ES-I3 (cell line): ENCODE measurements around the gene GLUL.

Source experiments
- H3K36me3 ChIP-seq: 2 replicates; pipeline ENCODE4 v1.6.1; 2013; ENCODE audit warnings: mild to moderate bottlenecking, low read length, control low read depth, moderate library complexity; ENCODE audit not compliant: insufficient read depth
- H3K4me1 ChIP-seq: 2 replicates; pipeline ENCODE4 v1.6.1; 2013; ENCODE audit warnings: mild to moderate bottlenecking, control low read depth, low read length; ENCODE audit not compliant: insufficient read depth
- H3K9ac ChIP-seq: 2 replicates; pipeline ENCODE4 v1.6.1; 2013; ENCODE audit warnings: low read depth, mild to moderate bottlenecking, low read length, moderate library complexity
- H3K9me3 ChIP-seq: 2 replicates; pipeline ENCODE4 v1.6.1; 2013; ENCODE audit warnings: mild to moderate bottlenecking, low read length, moderate library complexity; ENCODE audit not compliant: control insufficient read depth, insufficient read depth

The GLUL gene

GRCh38 chr1:182391362-182392049 is at the start of gene GLUL:
Gene GLUL, minus strand, starts transcription at chr1:182391790. Its CDS starts 3,053 bp downstream, at chr1:182388737.
- peaks cover 22% of the 10 kb centered on the region for H3K36me3 ChIP-seq
- H3K9ac ChIP-seq: peak within 1 kb of the TSS; percentile 84
- no peaks in the 10 kb centered on the region for H3K9me3 ChIP-seq
- peaks cover 5% of the 10 kb centered on the region; the same call in 1 of the 2 replicates for H3K4me1 ChIP-seq

- H3K36me3 ChIP-seq: no peaks in the 10 kb centered on the region; the same call in 1 of the 2 replicates
- peaks cover 6% of the 10 kb centered on the region; the same call in 1 of the 2 replicates for H3K9me3 ChIP-seq
- H3K4me1 ChIP-seq: no peaks in the 10 kb centered on the region
- H3K9ac ChIP-seq: no peak overlapping the region
Observed at GRCh38 chr1:182438326-182438725, 46.7 kb upstream of the GLUL start.

- peaks cover 6% of the 10 kb centered on the region; the same call in 1 of the 2 replicates for H3K9me3 ChIP-seq
- H3K36me3 ChIP-seq: no peaks in the 10 kb centered on the region; the same call in 1 of the 2 replicates
- H3K9ac ChIP-seq: no peak overlapping the region
- no peaks in the 10 kb centered on the region for H3K4me1 ChIP-seq
Observed at GRCh38 chr1:182433580-182433979, 42.0 kb upstream of the GLUL start.

GRCh38 chr1:182431278-182431677 is 39.7 kb upstream of the GLUL start:
- Histone ChIP-seq H3K36me3 (no peaks in the 10 kb centered on the region), H3K9ac (no peak overlapping the region), H3K4me1 (no peaks in the 10 kb centered on the region), H3K9me3 (no peaks in the 10 kb centered on the region)

GRCh38 chr1:182430263-182431068 is 38.9 kb upstream of the GLUL start:
- Histone ChIP-seq H3K9ac (no peak overlapping the region), H3K4me1 (no peaks in the 10 kb centered on the region), H3K36me3 (no peaks in the 10 kb centered on the region), H3K9me3 (no peaks in the 10 kb centered on the region)

- H3K4me1 ChIP-seq: no peaks in the 10 kb centered on the region
- no peaks in the 10 kb centered on the region for H3K36me3 ChIP-seq
- no peaks in the 10 kb centered on the region for H3K9me3 ChIP-seq
- no peak overlapping the region for H3K9ac ChIP-seq
Observed at GRCh38 chr1:182428043-182428442, 36.5 kb upstream of the GLUL start.

- no peak overlapping the region for H3K9ac ChIP-seq
- H3K9me3 ChIP-seq: no peaks in the 10 kb centered on the region
Observed at GRCh38 chr1:182426442-182427430, 35.1 kb upstream of the GLUL start.

GRCh38 chr1:182415789-182416188 is 24.2 kb upstream of the GLUL start:
- H3K9me3 ChIP-seq: no peaks in the 10 kb centered on the region
- no peak overlapping the region for H3K9ac ChIP-seq
- H3K4me1 ChIP-seq: no peaks in the 10 kb centered on the region
- no peaks in the 10 kb centered on the region for H3K36me3 ChIP-seq

More at GRCh38 chr1:182426442-182427430, 35.1 kb upstream of the GLUL start:
- H3K4me1 ChIP-seq: no peaks in the 10 kb centered on the region
- no peaks in the 10 kb centered on the region for H3K36me3 ChIP-seq

- no peak overlapping the region for H3K9ac ChIP-seq
- peaks cover 2% of the 10 kb centered on the region; the same call in 1 of the 2 replicates for H3K4me1 ChIP-seq
- no peaks in the 10 kb centered on the region for H3K9me3 ChIP-seq
- H3K36me3 ChIP-seq: no peaks in the 10 kb centered on the region
Observed at GRCh38 chr1:182413969-182414368, 22.4 kb upstream of the GLUL start.

GRCh38 chr1:182413486-182413885 is 21.9 kb upstream of the GLUL start:
- Histone ChIP-seq H3K9ac (no peak overlapping the region), H3K4me1 (peaks cover 3% of the 10 kb centered on the region; the same call in 1 of the 2 replicates), H3K9me3 (no peaks in the 10 kb centered on the region), H3K36me3 (no peaks in the 10 kb centered on the region)

GRCh38 chr1:182410620-182411273 is 19.2 kb upstream of the GLUL start:
- H3K36me3 ChIP-seq: no peaks in the 10 kb centered on the region
- H3K9ac ChIP-seq: no peak overlapping the region
- H3K9me3 ChIP-seq: peaks cover 2% of the 10 kb centered on the region; the same call in 1 of the 2 replicates
- peaks cover 3% of the 10 kb centered on the region; the same call in 1 of the 2 replicates for H3K4me1 ChIP-seq

GRCh38 chr1:182410138-182410537 is 18.5 kb upstream of the GLUL start:
- Histone ChIP-seq H3K9me3 (peaks cover 2% of the 10 kb centered on the region; the same call in 1 of the 2 replicates), H3K4me1 (peaks cover 3% of the 10 kb centered on the region; the same call in 1 of the 2 replicates), H3K9ac (no peak overlapping the region), H3K36me3 (no peaks in the 10 kb centered on the region)

GRCh38 chr1:182408435-182409075 is 17.0 kb upstream of the GLUL start:
- H3K4me1 ChIP-seq: peaks cover 3% of the 10 kb centered on the region; the same call in 1 of the 2 replicates
- no peak overlapping the region for H3K9ac ChIP-seq
- H3K9me3 ChIP-seq: peaks cover 2% of the 10 kb centered on the region; the same call in 1 of the 2 replicates
- no peaks in the 10 kb centered on the region for H3K36me3 ChIP-seq
